ENCODE measurements around the gene TMEM176A. TPM values are rescaled to one million over a fixed set of nuclear protein-coding genes. Genes with fewer than 3 reads are reported as not detected.

The TMEM176A gene
- total and polyA plus RNA-seq, 2 of the 8 experiments (the other 6 are each of a cell fraction or from before 2014, with no cell fraction given) = 1.3 to 1.5 TPM

GRCh38 chr7:150781103-150781502 is 19.5 kb upstream of the TMEM176A start:
- POLR2A ChIA-PET (ENCODE audit: partially characterized antibody) = no interaction called here
- H2BK120ac ChIP-seq (replicated peaks; ENCODE audit: low read depth, low read length) = no peak overlapping the region
- 67% methylated on average over 3 of the region's 3 CpGs; no CpG with 5 or more reads in 1 of the 2 experiments for WGBS, 2 experiments (ENCODE audit: extremely low coverage in 1 of 2, insufficient coverage in 1 of 2, insufficient read length in 1 of 2, insufficient replicate concordance in 2 of 2, low coverage in 1 of 2, low lambda C conversion rate in 2 of 2, missing lambda C conversion rate in 1 of 2)
- no peaks in the 10 kb centered on the region for H3K36me3 ChIP-seq (ENCODE audit: control insufficient read depth in 2 of 4, insufficient read depth in 4 of 4, low read length in 3 of 4)
- no peak for DNase-seq (ENCODE audit: low read depth in 1 of 2, low spot score in 2 of 2)
- H4K91ac ChIP-seq (replicated peaks; ENCODE audit: insufficient read length, low read length) = no peak overlapping the region
- H2BK12ac ChIP-seq (ENCODE audit: low read depth, low read length) = no peak overlapping the region
- no peak overlapping the region for H2BK5ac ChIP-seq (ENCODE audit: low read depth, low read length)
- H3K56ac ChIP-seq (replicated peaks; ENCODE audit: insufficient read length, low read depth, low read length) = no peak overlapping the region
- no peak overlapping the region for H3K4ac ChIP-seq (replicated peaks; ENCODE audit: insufficient read length, low read depth, low read length)
- no peak overlapping the region for H3K18ac ChIP-seq (ENCODE audit: extremely low read depth, low read length)
- H3K27me3 ChIP-seq (replicated peaks in 1 of 4; ENCODE audit: control insufficient read depth in 3 of 4, extremely low read depth in 1 of 4, insufficient read depth in 3 of 4, low read length in 3 of 4) = no peaks in the 10 kb centered on the region
- no peak overlapping the region for H3K4me2 ChIP-seq (ENCODE audit: insufficient read depth in 1 of 2, low read depth in 2 of 2, low read length in 2 of 2)
- CTCF ChIA-PET (ENCODE audit: partially characterized antibody) = interaction anchor here (0.5 to 3.8 kb wide), 7 partner anchors 9 to 219 kb away, joined by 3 to 50 read pairs (median 3); partner anchors contain the start of gene AOC1
- no peak overlapping the region for H3K9ac ChIP-seq (replicated peaks in 1 of 4; ENCODE audit: extremely low read depth in 1 of 4, low read depth in 3 of 4, low read length in 3 of 4)
- no peak overlapping the region for H3K14ac ChIP-seq (ENCODE audit: insufficient read length)
- H3K23me2 ChIP-seq (ENCODE audit: low read depth, low read length) = no peaks in the 10 kb centered on the region
- no peaks in the 10 kb centered on the region for H3K4me1 ChIP-seq (replicated peaks in 1 of 4; ENCODE audit: control insufficient read depth in 3 of 4, insufficient read depth in 4 of 4, low read length in 3 of 4)
- no peak overlapping the region for H2BK15ac ChIP-seq (ENCODE audit: low read length)
- H3K23ac ChIP-seq (ENCODE audit: insufficient read length) = no peak overlapping the region
- no peaks in the 10 kb centered on the region for H3K79me1 ChIP-seq (ENCODE audit: low read depth, low read length)
- H2BK20ac ChIP-seq (ENCODE audit: low read length) = no peak overlapping the region
- H3K27ac ChIP-seq (ENCODE audit: low read depth, low read length) = no peak overlapping the region
- no peak overlapping the region for H3K4me3 ChIP-seq (ENCODE audit: extremely low read depth in 1 of 4, insufficient read depth in 2 of 4, low read depth in 3 of 4, low read length in 4 of 4)
- H3K9me3 ChIP-seq (ENCODE audit: insufficient read depth in 2 of 2, low read depth in 1 of 2, low read length in 1 of 2) = no peaks in the 10 kb centered on the region
- no peak overlapping the region for H4K5ac ChIP-seq (ENCODE audit: insufficient read length, low read depth, low read length)
- H2AFZ ChIP-seq (ENCODE audit: low read length) = no peak overlapping the region
- FAIRE-seq = no peak
- H2AK5ac ChIP-seq (ENCODE audit: low read depth, low read length) = no peak overlapping the region
- no peaks in the 10 kb centered on the region for H4K20me1 ChIP-seq (replicated peaks in 1 of 2; ENCODE audit: control insufficient read depth in 1 of 2, insufficient read depth in 2 of 2, low read length in 2 of 2)
- no peaks in the 10 kb centered on the region for H3K79me2 ChIP-seq (ENCODE audit: control insufficient read depth in 1 of 2, insufficient read depth in 2 of 2, low read length in 2 of 2)
- no peak overlapping the region for H4K8ac ChIP-seq (ENCODE audit: extremely low read depth, insufficient read depth, low read length)
- TF ChIP-seq YY1 (IDR thresholded peaks at IDR 0.05; ENCODE audit: low read depth, low read length) (no peak), HDAC2 (IDR thresholded peaks at IDR 0.05; ENCODE audit: borderline replicate concordance in 1 of 2, low read depth in 2 of 2, low read length in 2 of 2) (no peak), POU5F1 (IDR thresholded peaks at IDR 0.05; ENCODE audit: low read depth, low read length) (no peak), SAP30 (IDR thresholded peaks at IDR 0.05; ENCODE audit: insufficient read depth, insufficient replicate concordance, low read length) (no peak), TAF7 (optimal IDR thresholded peaks at IDR 0.05; ENCODE audit: borderline replicate concordance, low read depth, low read length) (no peak), JUND (IDR thresholded peaks at IDR 0.05; ENCODE audit: low read length) (no peak), TAF1 (IDR thresholded peaks at IDR 0.05; ENCODE audit: low read depth, low read length) (no peak), RAD21 (IDR thresholded peaks at IDR 0.05 in 1 of 2, conservative IDR thresholded peaks at IDR 0.05 in 1 of 2; ENCODE audit: low read depth in 2 of 2, low read length in 2 of 2) (no peak), SIRT6 (IDR thresholded peaks at IDR 0.05; ENCODE audit: low read length) (no peak), BACH1 (IDR thresholded peaks at IDR 0.05; ENCODE audit: low read length) (no peak)
- TF ChIP-seq, protein P1, sequence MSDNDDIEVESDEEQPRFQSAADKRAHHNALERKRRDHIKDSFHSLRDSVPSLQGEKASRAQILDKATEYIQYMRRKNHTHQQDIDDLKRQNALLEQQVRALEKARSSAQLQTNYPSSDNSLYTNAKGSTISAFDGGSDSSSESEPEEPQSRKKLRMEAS (IDR thresholded peaks at IDR 0.05) = no peak
